Thymus (tissue), 11 donors: ENCODE results near the gene SGCA. TPM values are rescaled to one million over a fixed set of nuclear protein-coding genes. Genes with fewer than 3 reads are reported as not detected.

Experiments
- DNase-seq, 9 donors: peaks; one replicate each; pipeline ENCODE4 v3.0.0-alpha.2; 2013; ENCODE audit warnings: low spot score in 9 of 9, low read depth in 6 of 9, missing footprints in 1 of 9
- H3K27ac ChIP-seq, 2 donors: one replicate each; pipeline ENCODE4 v1.5.1; 2013; ENCODE audit warnings: control low read depth in 1 of 2, low read depth in 1 of 2, low read length in 1 of 2, mild to moderate bottlenecking in 1 of 2, moderate library complexity in 1 of 2
- H3K27me3 ChIP-seq, 2 donors: one replicate each; pipeline ENCODE4 v1.5.1; 2013; ENCODE audit warnings: low read length in 1 of 2; ENCODE audit not compliant: control insufficient read depth in 2 of 2, insufficient read depth in 1 of 2
- H3K36me3 ChIP-seq, 2 donors: one replicate each; pipeline ENCODE4 v1.5.1; 2013; ENCODE audit warnings: low read length in 1 of 2, mild to moderate bottlenecking in 1 of 2, moderate library complexity in 1 of 2; ENCODE audit not compliant: control insufficient read depth in 2 of 2, insufficient read depth in 2 of 2
- H3K4me1 ChIP-seq, 2 donors: one replicate each; pipeline ENCODE4 v1.5.1; 2013; ENCODE audit warnings: low read length in 2 of 2; ENCODE audit not compliant: control insufficient read depth in 2 of 2, insufficient read depth in 2 of 2
- H3K4me3 ChIP-seq, 2 donors: one replicate each; pipeline ENCODE4 v1.5.1; 2013; ENCODE audit warnings: low read length in 2 of 2, control low read depth in 1 of 2, mild to moderate bottlenecking in 1 of 2
- H3K9me3 ChIP-seq, 2 donors: one replicate each; pipeline ENCODE4 v1.5.1; 2013; ENCODE audit warnings: low read length in 1 of 2, mild to moderate bottlenecking in 1 of 2; ENCODE audit not compliant: control insufficient read depth in 2 of 2, insufficient read depth in 1 of 2
- WGBS: extraction: QIAGEN DNeasy Blood & Tissue Kit; methylation state at CpG from one replicate; pipeline ENCODE4 v1.1.7; 2013; 5-methylcytosine and 5-hydroxymethylcytosine counted together
- polyA plus RNA-seq: library from polyadenylated mRNA; stranded (reverse); fragments of 200-250 nt; gene quantifications from one replicate; pipeline ENCODE4 v1.2.3, GENCODE V29; 2013
- total RNA-seq: library from RNA; stranded (reverse); fragments of 120-200 nt; gene quantifications from one replicate; pipeline ENCODE4 v1.2.4, GENCODE V29; 2013
- donor health status: healthy.

SGCA gene
- total and polyA plus RNA-seq, 2 donors = 1.7 to 5.4 TPM

- Histone ChIP-seq H3K27me3 (peaks cover 29 to 38% of the 10 kb centered on the region in 2 donors), H3K36me3 (peaks cover 41 to 43% of the 10 kb centered on the region in 2 donors), H3K27ac (no peak overlapping the region), H3K9me3 (peaks cover 0 to 6% of the 10 kb centered on the region in 2 donors), H3K4me1 (peaks cover 0 to 13% of the 10 kb centered on the region in 2 donors), H3K4me3 (no peak overlapping the region)
- WGBS = 91% methylated on average over 7 of the region's 7 CpGs
- DNase-seq = no peak
Observed at GRCh38 chr17:50133028-50133768, 32.6 kb upstream of the SGCA start.

DNA sequence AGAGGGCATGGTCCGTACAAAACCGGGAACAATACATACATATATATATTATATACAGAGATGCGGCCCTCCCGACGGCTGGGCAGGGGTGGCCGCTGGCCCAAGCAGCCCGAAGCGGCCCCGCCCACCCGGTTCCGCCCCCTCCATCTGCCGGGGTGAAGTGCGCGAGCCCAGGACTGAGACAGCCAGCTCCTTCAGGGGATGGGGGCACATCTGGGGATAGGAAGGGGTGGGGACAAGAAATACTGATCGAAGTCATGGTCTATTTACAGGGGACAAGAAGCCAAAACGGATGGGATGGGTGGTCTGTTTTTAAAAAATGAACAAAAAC is 32.1 kb upstream of the SGCA start:
- Histone ChIP-seq H3K4me1 (peaks cover 0 to 9% of the 10 kb centered on the region in 2 donors), H3K27ac (no peak overlapping the region), H3K36me3 (peaks cover 47 to 48% of the 10 kb centered on the region in 2 donors), H3K4me3 (no peak overlapping the region), H3K9me3 (peaks cover 0 to under 1% of the 10 kb centered on the region in 2 donors), H3K27me3 (peaks cover 25 to 33% of the 10 kb centered on the region in 2 donors)
- 91% methylated on average over 16 of the region's 16 CpGs for WGBS
- no peak for DNase-seq

DNA sequence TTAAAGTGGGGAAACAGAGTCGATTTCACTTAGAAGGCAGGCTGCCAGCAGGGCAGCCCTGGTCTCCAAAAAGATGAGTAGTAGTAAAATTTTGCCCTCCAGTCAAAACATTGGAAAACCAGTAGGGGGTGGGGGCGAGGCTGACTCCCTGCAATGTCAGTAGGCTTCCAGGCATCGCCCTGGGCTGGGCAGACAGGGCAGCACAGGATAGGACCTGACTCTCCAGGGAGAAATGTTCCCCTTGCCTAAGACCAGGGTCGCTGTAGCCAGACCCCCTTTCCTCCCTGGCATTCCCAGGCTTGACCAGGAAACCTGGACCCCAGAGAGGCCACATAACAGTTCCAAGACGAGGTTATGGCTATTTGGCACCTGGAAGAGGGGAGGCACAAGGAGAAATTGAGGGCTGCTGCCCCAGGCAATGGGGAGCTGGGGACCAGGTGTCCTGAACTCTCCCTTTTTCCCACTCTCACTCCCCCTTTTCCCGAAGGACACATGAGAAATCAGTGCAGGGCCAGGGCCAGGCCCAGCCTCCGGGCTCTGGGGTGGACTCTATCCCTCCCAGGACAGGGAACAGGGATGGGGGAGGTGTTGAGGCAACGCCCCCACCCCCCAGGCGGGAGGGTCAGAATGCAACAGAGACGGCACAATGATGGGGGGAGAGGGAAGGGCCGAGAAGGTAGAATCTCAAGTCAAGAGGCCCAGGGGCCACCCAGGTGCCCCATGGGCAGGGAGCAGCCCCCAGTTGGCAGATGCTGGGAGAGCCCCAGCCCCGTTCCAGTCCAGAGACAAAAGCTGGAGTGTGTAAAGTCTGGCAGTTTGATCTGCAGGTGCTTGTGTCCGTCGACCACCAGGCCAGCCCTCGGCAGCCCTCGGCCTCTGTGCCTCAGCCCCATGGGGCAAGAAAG is 31.3 kb upstream of the SGCA start:
- peaks cover 0 to 8% of the 10 kb centered on the region in 2 donors for H3K4me1 ChIP-seq
- 93% methylated on average over 16 of the region's 16 CpGs for WGBS
- H3K27ac ChIP-seq = no peak overlapping the region
- no peak for DNase-seq
- H3K4me3 ChIP-seq = no peak overlapping the region
- no peaks in the 10 kb centered on the region for H3K9me3 ChIP-seq
- peaks cover 54 to 55% of the 10 kb centered on the region in 2 donors for H3K36me3 ChIP-seq
- peaks cover 18 to 26% of the 10 kb centered on the region in 2 donors for H3K27me3 ChIP-seq

DNA sequence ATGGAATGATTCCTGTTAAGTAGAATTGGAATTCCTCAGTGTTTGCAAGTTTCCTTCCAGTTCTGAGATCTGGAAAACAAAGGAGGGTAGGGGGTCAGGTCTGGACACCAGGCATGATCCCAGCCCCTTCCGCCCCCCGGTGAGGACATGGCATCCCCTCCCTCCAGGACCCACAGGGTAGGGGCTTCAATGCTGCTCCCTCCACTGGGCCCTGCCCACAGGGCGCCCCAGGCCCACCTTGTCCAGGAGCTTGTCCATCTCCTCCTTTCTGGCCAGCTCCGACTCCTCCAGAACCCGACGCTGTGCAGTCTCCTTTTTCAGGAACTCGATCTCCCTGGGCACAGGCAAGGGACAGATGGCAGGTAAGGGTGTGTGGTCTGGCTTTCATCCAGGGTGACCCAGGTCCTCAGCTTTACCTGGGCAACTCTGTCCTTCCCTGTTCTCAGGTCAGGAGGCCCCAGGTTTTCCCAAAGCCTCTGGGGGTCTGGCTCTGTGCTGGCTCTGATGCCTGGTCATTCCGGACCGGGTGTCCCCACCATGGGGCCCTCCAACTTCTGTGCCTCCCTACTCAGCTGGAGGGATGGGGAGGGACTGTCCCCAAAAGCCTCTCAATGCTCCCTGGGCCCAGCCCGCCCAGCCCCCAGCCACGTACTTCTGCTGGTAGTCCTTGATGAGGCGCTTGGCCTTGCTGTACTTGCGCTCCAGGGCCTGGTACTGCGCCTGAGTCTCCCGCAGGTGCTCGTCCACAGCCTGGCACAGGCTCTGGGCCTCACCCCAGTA is 30.3 kb upstream of the SGCA start:
- peaks cover 61 to 65% of the 10 kb centered on the region in 2 donors for H3K36me3 ChIP-seq
- H3K9me3 ChIP-seq = no peaks in the 10 kb centered on the region
- 96% methylated on average over 16 of the region's 16 CpGs for WGBS
- no peak overlapping the region for H3K27ac ChIP-seq
- peaks cover 0 to 10% of the 10 kb centered on the region in 2 donors for H3K4me1 ChIP-seq
- peaks cover 8 to 17% of the 10 kb centered on the region in 2 donors for H3K27me3 ChIP-seq
- H3K4me3 ChIP-seq = no peak overlapping the region
- no peak for DNase-seq

- Histone ChIP-seq H3K4me3 (no peak overlapping the region), H3K27me3 (peaks cover 7 to 10% of the 10 kb centered on the region in 2 donors), H3K4me1 (peaks cover 2 to 13% of the 10 kb centered on the region in 2 donors), H3K27ac (no peak overlapping the region), H3K9me3 (no peaks in the 10 kb centered on the region), H3K36me3 (peaks cover 68 to 71% of the 10 kb centered on the region in 2 donors)
- DNase-seq = no peak
- WGBS = 97% methylated on average over 11 of the region's 11 CpGs
Observed at GRCh38 chr17:50136096-50136687, 29.6 kb upstream of the SGCA start.

- no peaks in the 10 kb centered on the region for H3K9me3 ChIP-seq
- no peak overlapping the region for H3K27ac ChIP-seq
- peaks cover 1 to 3% of the 10 kb centered on the region in 2 donors for H3K27me3 ChIP-seq
- peaks cover 2 to 13% of the 10 kb centered on the region in 2 donors for H3K4me1 ChIP-seq
- DNase-seq = no peak
- WGBS = 99% methylated on average over 4 of the region's 4 CpGs
- H3K4me3 ChIP-seq = no peak overlapping the region
- H3K36me3 ChIP-seq = peaks cover 76 to 80% of the 10 kb centered on the region in 2 donors
Observed at GRCh38 chr17:50137042-50137441, 28.8 kb upstream of the SGCA start.

GRCh38 chr17:50139185-50139783 is 26.5 kb upstream of the SGCA start:
- no peak overlapping the region for H3K27ac ChIP-seq
- peaks cover 2 to 13% of the 10 kb centered on the region in 2 donors for H3K4me1 ChIP-seq

More at GRCh38 chr17:50139185-50139783, 26.5 kb upstream of the SGCA start:
- no peaks in the 10 kb centered on the region for H3K27me3 ChIP-seq
- H3K36me3 ChIP-seq = peaks cover 92 to 100% of the 10 kb centered on the region in 2 donors
- no peak for DNase-seq
- H3K4me3 ChIP-seq = no peak overlapping the region
- H3K9me3 ChIP-seq = no peaks in the 10 kb centered on the region
- 93% methylated on average over 15 of the region's 15 CpGs for WGBS
